ENCODE data around the gene PHLDA2. TPM values are rescaled to one million over a fixed set of nuclear protein-coding genes. Genes with fewer than 3 reads are reported as not detected.
A peak's percentile ranks its signal among the peaks of the same experiment; 100 is the strongest.

PHLDA2 gene
- total and polyA plus RNA-seq, 2 donors (not counting 1 experiment from before 2014, with no cell fraction given) = 1.4 TPM; not detected in 1

- DNase-seq = no peak
- Histone ChIP-seq H3K4me1 (ENCODE audit: control insufficient read depth in 2 of 2, insufficient read depth in 2 of 2, low read length in 2 of 2) (peaks cover 25 to 28% of the 10 kb centered on the region in 2 donors), H3K27me3 (replicated peaks in 1 of 4; ENCODE audit: control extremely low read depth in 1 of 4, control insufficient read depth in 3 of 4, insufficient read depth in 4 of 4, low read length in 3 of 4) (peaks cover 0 to 57% (median 17%) of the 10 kb centered on the region in 4 experiments), H2AFZ (ENCODE audit: insufficient read depth, low read depth, low read length, poor library complexity, severe bottlenecking) (peak overlapping the region; percentile 52), H3K4me2 (replicated peaks; ENCODE audit: low read depth, low read length, poor library complexity, severe bottlenecking) (peak overlapping the region; percentile 94), H3K79me2 (ENCODE audit: control insufficient read depth, insufficient read depth, low read length) (no peaks in the 10 kb centered on the region), H3K27ac (ENCODE audit: low read length in 2 of 2) (no peak overlapping the region), H3K9me3 (ENCODE audit: control extremely low read depth in 1 of 3, control insufficient read depth in 2 of 3, insufficient read depth in 1 of 3, low read length in 2 of 3) (peaks cover 0 to 6% (median 0%) of the 10 kb centered on the region in 3 donors), H3K36me3 (replicated peaks in 1 of 2; ENCODE audit: control extremely low read depth in 1 of 2, control insufficient read depth in 1 of 2, extremely low read depth in 1 of 2, insufficient read depth in 2 of 2, low read length in 1 of 2) (no peaks in the 10 kb centered on the region), H3K9ac (ENCODE audit: low read length) (no peak overlapping the region), H3K4me3 (ENCODE audit: control extremely low read depth in 1 of 5, extremely low read depth in 1 of 5, insufficient read depth in 1 of 5, low read depth in 2 of 5, low read length in 4 of 5) (peak overlapping the region in 1 of 5 experiments; percentile 50), H4K20me1 (ENCODE audit: control insufficient read depth, insufficient read depth, low read length, poor library complexity, severe bottlenecking) (peaks cover 5% of the 10 kb centered on the region)
- WGBS (ENCODE audit: insufficient coverage) = 6% methylated on average over 18 of the region's 25 CpGs
- Mint-ChIP-seq H3K27me3 (peaks cover 28% of the 10 kb centered on the region), H3K27ac (no peak overlapping the region), H3K9me3 (ENCODE audit: insufficient read depth) (no peaks in the 10 kb centered on the region), H3K4me3 (peak overlapping the region; percentile 85), H3K4me1 (peaks cover 16% of the 10 kb centered on the region)
- TF ChIP-seq CTCF (IDR thresholded peaks at IDR 0.05) (no peak), EZH2 (IDR thresholded peaks at IDR 0.05; ENCODE audit: borderline replicate concordance, insufficient read depth, low read depth, low read length, poor library complexity, severe bottlenecking) (no peak)
- ATAC-seq (ENCODE audit: low read depth) = no peak
- ChIA-PET POLR2A (no interaction called here), CTCF (interaction anchor here (1.5 to 2.5 kb wide), 2 partner anchors 395 to 625 kb away, joined by 4 to 28 read pairs; no protein-coding TSS in a partner anchor)
- intact Hi-C loops (cut with micrococcal nuclease) = no loop called here
Observed at GRCh38 chr11:2927851-2928604, 1.2 kb downstream of the PHLDA2 start.

All from B cell (primary cell).